BJ (cell line): ENCODE measurements around the gene NT5DC3. TPM values are rescaled to one million over a fixed set of nuclear protein-coding genes. Genes with fewer than 3 reads are reported as not detected.

Experiments
- CTCF ChIA-PET: fragments of 350-600 bp; formaldehyde crosslinking; extraction: SDS; loops from one replicate; lab custom pipeline; 2021; ENCODE audit warnings: antibody characterized with exemption, inconsistent platforms; lab: Yijun Ruan, JAX
- POLR2A ChIA-PET: fragments of 300-600 bp; sonication (Branson Sonifier 250); formaldehyde crosslinking; extraction: SDS; loops from one replicate; lab custom pipeline; 2021; ENCODE audit warnings: antibody characterized with exemption; lab: Charles Lee
- DNase-seq: peaks from one replicate; pipeline ENCODE4 v3.0.0-alpha.2; 2011; ENCODE audit warnings: low read depth
- H3K27me3 ChIP-seq: 2 replicates; pipeline ENCODE4 v1.6.0; 2011; ENCODE audit warnings: low read length; ENCODE audit not compliant: control insufficient read depth, insufficient read depth
- H3K36me3 ChIP-seq: 2 replicates; pipeline ENCODE4 v1.5.1; 2011; ENCODE audit warnings: low read length; ENCODE audit not compliant: control insufficient read depth, insufficient read depth
- H3K4me3 ChIP-seq: 2 replicates; pipeline ENCODE4 v1.5.1; 2011; ENCODE audit warnings: low read depth, mild to moderate bottlenecking, control low read depth, low read length
- CTCF ChIP-seq: IDR thresholded peaks from 2 replicates; pipeline ENCODE4 v1.5.1; 2011; ENCODE audit warnings: low read depth, mild to moderate bottlenecking, control low read depth, inconsistent platforms, low read length, moderate library complexity; ENCODE audit not compliant: insufficient read depth
- polyA plus RNA-seq: library from polyadenylated mRNA; depleted of rRNA; stranded (reverse); fragments of >200 nt; gene quantifications from 2 replicates; pipeline ENCODE4 v1.2.3, GENCODE V29; 2011

The NT5DC3 gene
- polyA plus RNA-seq, 1 experiment, result 1.2 TPM

- H3K36me3 ChIP-seq, result no peaks in the 10 kb centered on the region
- H3K4me3 ChIP-seq, result no peak overlapping the region
- CTCF ChIA-PET, result interaction anchor here (1.0 to 1.2 kb wide), 2 partner anchors 9 to 13 kb away, joined by 4 read pairs; no protein-coding TSS in a partner anchor
- no peak for TF ChIP-seq CTCF
- no peak for DNase-seq
- POLR2A ChIA-PET, result no interaction called here
- H3K27me3 ChIP-seq, result no peaks in the 10 kb centered on the region
Observed at GRCh38 chr12:103819892-103820291, 21.1 kb downstream of the NT5DC3 start.

GRCh38 chr12:103819312-103819711 lies 21.7 kb downstream of the NT5DC3 start:
- CTCF ChIA-PET, result interaction anchor here (1.0 to 1.2 kb wide), 2 partner anchors 9 to 13 kb away, joined by 4 read pairs; no protein-coding TSS in a partner anchor
- POLR2A ChIA-PET, result no interaction called here
- DNase-seq, result no peak
- H3K4me3 ChIP-seq, result no peak overlapping the region
- no peak for TF ChIP-seq CTCF
- no peaks in the 10 kb centered on the region for H3K27me3 ChIP-seq
- no peaks in the 10 kb centered on the region for H3K36me3 ChIP-seq

GRCh38 chr12:103817791-103818190 lies 23.2 kb downstream of the NT5DC3 start:
- CTCF ChIA-PET, result interaction anchor here (1.2 kb wide), 1 partner anchor 17 kb away, joined by 4 read pairs; no protein-coding TSS in a partner anchor
- DNase-seq, result no peak
- POLR2A ChIA-PET, result no interaction called here
- TF ChIP-seq CTCF, result no peak
- no peak overlapping the region for H3K4me3 ChIP-seq
- H3K27me3 ChIP-seq, result no peaks in the 10 kb centered on the region
- H3K36me3 ChIP-seq, result 0 out of 2 replicates have a peak, but pooled peaks cover 1% of the 10 kb centered on the region

GRCh38 chr12:103816663-103817062 lies 24.4 kb downstream of the NT5DC3 start:
- Histone ChIP-seq H3K4me3 (no peak overlapping the region), H3K36me3 (0 out of 2 replicates have a peak, but pooled peaks cover 1% of the 10 kb centered on the region), H3K27me3 (no peaks in the 10 kb centered on the region)
- ChIA-PET POLR2A (no interaction called here), CTCF (no interaction called here)
- TF ChIP-seq CTCF, result no peak
- no peak for DNase-seq

GRCh38 chr12:103814436-103814835 lies 26.6 kb downstream of the NT5DC3 start:
- CTCF ChIA-PET, result interaction anchor here (1.3 kb wide), 1 partner anchor 63 kb away, joined by 3 read pairs; no protein-coding TSS in a partner anchor

More at GRCh38 chr12:103814436-103814835, 26.6 kb downstream of the NT5DC3 start:
- POLR2A ChIA-PET, result no interaction called here
- Histone ChIP-seq H3K27me3 (no peaks in the 10 kb centered on the region), H3K4me3 (no peak overlapping the region), H3K36me3 (0 out of 2 replicates have a peak, but pooled peaks cover 1% of the 10 kb centered on the region)
- DNase-seq, result no peak
- no peak for TF ChIP-seq CTCF
